ENCODE measurements around the gene PPT1. TPM values are rescaled to one million over a fixed set of nuclear protein-coding genes. Genes with fewer than 3 reads are reported as not detected.

Gene PPT1
- total RNA-seq, 1 donor from 2014 or later = 79.6 TPM

DNA sequence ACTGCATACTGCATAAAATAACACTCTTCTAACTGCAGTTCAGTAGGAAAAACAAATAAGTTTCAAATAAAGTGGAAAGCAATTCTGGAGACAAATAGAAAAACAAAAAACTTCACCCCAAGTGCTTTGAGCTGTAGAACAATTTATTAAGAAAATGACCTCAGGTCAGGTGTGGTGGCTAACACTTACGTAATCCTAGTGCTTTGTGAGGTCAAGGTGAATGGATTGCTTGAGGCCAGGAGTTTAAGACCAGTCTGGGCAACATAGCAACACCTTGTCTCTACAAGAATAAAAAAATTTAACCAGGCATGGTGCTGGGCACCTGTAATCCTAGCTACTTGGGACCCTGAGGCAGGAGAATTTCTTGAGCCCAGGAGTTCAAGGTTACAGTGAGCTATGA lies 5.0 kb upstream of the PPT1 start:
- Mint-ChIP-seq H3K27me3 (peaks cover 7% of the 10 kb centered on the region), H3K9me3 (peaks cover 8% of the 10 kb centered on the region), H3K4me3 (no peak overlapping the region), H3K36me3 (no peaks in the 10 kb centered on the region), H3K27ac (no peak overlapping the region), H3K4me1 (ENCODE audit: unreplicated experiment) (peaks cover 5% of the 10 kb centered on the region)
- DNase-seq (ENCODE audit: extremely low spot score, unreplicated experiment) = no peak
- TF ChIP-seq, protein P1, sequence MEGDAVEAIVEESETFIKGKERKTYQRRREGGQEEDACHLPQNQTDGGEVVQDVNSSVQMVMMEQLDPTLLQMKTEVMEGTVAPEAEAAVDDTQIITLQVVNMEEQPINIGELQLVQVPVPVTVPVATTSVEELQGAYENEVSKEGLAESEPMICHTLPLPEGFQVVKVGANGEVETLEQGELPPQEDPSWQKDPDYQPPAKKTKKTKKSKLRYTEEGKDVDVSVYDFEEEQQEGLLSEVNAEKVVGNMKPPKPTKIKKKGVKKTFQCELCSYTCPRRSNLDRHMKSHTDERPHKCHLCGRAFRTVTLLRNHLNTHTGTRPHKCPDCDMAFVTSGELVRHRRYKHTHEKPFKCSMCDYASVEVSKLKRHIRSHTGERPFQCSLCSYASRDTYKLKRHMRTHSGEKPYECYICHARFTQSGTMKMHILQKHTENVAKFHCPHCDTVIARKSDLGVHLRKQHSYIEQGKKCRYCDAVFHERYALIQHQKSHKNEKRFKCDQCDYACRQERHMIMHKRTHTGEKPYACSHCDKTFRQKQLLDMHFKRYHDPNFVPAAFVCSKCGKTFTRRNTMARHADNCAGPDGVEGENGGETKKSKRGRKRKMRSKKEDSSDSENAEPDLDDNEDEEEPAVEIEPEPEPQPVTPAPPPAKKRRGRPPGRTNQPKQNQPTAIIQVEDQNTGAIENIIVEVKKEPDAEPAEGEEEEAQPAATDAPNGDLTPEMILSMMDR (conservative IDR thresholded peaks at IDR 0.05) = no peak

DNA sequence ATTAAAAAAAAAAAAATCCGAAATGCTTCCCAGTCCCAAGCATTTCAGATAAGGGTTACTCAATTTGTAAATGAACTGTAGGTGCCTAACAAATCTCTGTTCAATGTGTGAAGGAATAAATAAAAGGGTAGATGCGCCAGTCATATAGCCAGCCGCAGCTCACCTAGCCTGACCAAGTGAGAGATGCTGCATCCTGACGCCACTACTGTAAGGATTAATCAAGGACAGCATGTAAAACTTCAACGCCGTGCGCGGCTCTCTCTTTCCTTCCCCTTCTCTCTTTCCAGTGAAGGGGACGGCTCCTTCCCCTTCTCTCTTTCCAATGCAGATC lies 441 bp downstream of the PPT1 start:
- Mint-ChIP-seq H3K36me3 (peaks cover 3% of the 10 kb centered on the region), H3K4me3 (peak overlapping the region; percentile 97), H3K27ac (peak overlapping the region; percentile 83), H3K27me3 (peaks cover 7% of the 10 kb centered on the region), H3K9me3 (no peaks in the 10 kb centered on the region), H3K4me1 (ENCODE audit: unreplicated experiment) (peaks cover 29% of the 10 kb centered on the region)
- TF ChIP-seq, protein P1 (conservative IDR thresholded peaks at IDR 0.05) = no peak
- no peak for DNase-seq (ENCODE audit: extremely low spot score, unreplicated experiment)

DNA sequence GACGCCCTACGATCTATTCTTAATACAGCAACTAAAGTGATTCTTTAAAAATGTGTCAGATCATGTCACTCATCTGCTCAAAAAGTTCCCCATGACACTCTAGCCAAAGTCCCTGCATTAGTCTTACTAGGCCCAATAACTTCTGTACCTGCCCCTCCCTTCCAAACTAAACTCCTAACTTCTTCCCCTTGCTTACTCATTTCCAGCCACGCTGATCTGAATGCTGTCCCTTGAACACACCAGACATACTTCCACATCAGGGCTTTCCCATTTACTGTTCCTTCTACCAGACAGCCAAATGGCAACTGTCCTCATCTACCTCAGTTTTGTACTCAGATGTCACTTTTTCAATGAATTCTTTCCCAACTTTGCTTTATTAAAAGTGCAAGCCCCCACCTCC lies 1.2 kb downstream of the PPT1 start:
- H3K36me3 Mint-ChIP-seq = peaks cover 3% of the 10 kb centered on the region
- H3K9me3 Mint-ChIP-seq = no peaks in the 10 kb centered on the region
- no peak overlapping the region for H3K27ac Mint-ChIP-seq
- H3K4me1 Mint-ChIP-seq (ENCODE audit: unreplicated experiment) = peaks cover 29% of the 10 kb centered on the region
- TF ChIP-seq, protein P1 (conservative IDR thresholded peaks at IDR 0.05) = no peak
- peaks cover 4% of the 10 kb centered on the region for H3K27me3 Mint-ChIP-seq
- no peak for DNase-seq (ENCODE audit: extremely low spot score, unreplicated experiment)
- H3K4me3 Mint-ChIP-seq = peak overlapping the region; percentile 57

DNA sequence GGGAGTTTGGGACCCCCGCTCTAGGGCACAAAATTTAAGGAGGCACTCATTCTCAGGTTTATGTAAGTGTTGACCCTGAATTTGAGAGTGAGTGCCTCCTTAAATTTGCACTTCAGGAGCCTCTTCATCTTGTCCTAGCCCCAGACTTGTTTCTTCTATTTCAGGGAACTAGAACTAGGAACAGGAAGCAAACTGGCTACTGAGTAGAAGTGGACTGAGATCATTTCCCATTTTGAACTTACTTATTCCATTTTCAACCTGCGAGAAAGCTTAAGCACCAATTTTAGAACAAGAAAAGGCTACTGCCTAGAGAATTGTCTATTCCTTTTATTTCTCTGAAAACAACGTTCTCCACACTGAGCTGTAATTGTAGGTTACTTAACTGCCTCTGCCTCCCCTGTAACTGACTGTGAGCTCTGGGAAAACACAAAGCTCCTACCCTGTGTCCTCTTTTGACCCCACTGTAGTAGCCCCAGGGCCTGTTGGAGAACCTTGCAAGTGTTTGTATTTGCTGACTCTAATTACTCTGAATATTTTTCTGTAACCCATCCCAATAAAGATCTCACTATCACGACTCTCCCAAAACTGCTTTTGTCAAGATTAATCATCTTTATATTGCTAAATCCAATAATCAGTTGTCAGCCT lies 2.5 kb downstream of the PPT1 start:
- Mint-ChIP-seq H3K27me3 (no peaks in the 10 kb centered on the region), H3K27ac (no peak overlapping the region), H3K4me1 (ENCODE audit: unreplicated experiment) (peaks cover 29% of the 10 kb centered on the region), H3K4me3 (no peak overlapping the region), H3K36me3 (peaks cover 8% of the 10 kb centered on the region), H3K9me3 (no peaks in the 10 kb centered on the region)
- DNase-seq (ENCODE audit: extremely low spot score, unreplicated experiment) = no peak
- TF ChIP-seq, protein P1 (conservative IDR thresholded peaks at IDR 0.05) = no peak

DNA sequence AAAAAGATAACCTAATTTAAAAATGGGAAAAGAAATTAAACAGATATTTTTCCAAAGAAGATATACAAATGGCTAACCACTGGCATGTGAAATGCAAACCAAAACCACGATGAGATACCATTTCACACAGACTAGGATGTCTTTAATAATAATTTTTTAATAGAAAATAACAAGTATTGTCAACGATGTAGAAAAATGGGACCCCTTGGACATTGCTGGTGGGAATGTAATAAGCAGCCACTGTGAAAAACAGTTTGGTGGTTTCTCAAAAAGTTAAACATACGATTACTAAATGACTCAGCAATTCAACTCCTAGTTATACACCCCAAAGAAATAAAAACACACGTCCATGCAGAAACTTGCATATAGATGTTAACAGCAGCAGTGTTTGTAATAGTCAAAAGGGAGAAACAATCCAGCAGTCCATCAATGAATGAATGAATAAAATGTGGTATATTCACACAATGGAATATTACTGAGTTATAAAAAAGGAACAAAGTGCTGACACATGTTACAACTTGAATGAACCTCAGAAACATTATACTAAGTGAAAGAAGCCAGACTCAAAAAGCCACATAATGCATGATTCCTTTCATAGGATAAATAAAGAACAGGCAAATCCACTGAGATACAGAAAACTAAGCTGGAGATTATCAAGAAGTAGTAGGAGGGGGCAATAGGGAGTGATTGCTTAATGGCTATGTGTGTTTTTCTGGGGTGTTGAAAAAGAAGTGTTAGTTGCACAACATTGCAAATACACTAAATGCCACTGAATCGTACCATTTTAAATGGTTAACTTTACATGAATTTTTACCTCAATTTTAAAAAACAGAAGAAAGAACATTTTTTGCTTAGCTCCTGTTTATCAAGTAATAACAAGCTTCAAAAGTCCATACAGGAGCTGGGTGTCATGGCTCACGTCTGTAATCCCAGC lies 4.1 kb downstream of the PPT1 start:
- Mint-ChIP-seq H3K27me3 (no peaks in the 10 kb centered on the region), H3K36me3 (peaks cover 13% of the 10 kb centered on the region), H3K9me3 (no peaks in the 10 kb centered on the region), H3K4me3 (no peak overlapping the region), H3K4me1 (ENCODE audit: unreplicated experiment) (peaks cover 29% of the 10 kb centered on the region), H3K27ac (no peak overlapping the region)
- no peak for DNase-seq (ENCODE audit: extremely low spot score, unreplicated experiment)
- TF ChIP-seq, protein P1 (conservative IDR thresholded peaks at IDR 0.05) = no peak

All from type B pancreatic cell (in vitro differentiated cells).